NCI-H748 (cell line): ENCODE data around the gene PRSS8.
A peak's percentile ranks its signal among the peaks of the same experiment; 100 is the strongest.

Experiments
- DNase-seq: peaks from one replicate; lab custom pipeline; 2025; ENCODE audit not compliant: unreplicated experiment; lab: John Stamatoyannopoulos, UW

Gene PRSS8

GRCh38 chr16:31129568-31130335 lies 5.8 kb downstream of the PRSS8 start:
- DNase-seq: no peak

GRCh38 chr16:31128711-31129567 lies 6.6 kb downstream of the PRSS8 start:
- no peak for DNase-seq

GRCh38 chr16:31127182-31127581 lies 8.3 kb downstream of the PRSS8 start:
- no peak for DNase-seq

DNA sequence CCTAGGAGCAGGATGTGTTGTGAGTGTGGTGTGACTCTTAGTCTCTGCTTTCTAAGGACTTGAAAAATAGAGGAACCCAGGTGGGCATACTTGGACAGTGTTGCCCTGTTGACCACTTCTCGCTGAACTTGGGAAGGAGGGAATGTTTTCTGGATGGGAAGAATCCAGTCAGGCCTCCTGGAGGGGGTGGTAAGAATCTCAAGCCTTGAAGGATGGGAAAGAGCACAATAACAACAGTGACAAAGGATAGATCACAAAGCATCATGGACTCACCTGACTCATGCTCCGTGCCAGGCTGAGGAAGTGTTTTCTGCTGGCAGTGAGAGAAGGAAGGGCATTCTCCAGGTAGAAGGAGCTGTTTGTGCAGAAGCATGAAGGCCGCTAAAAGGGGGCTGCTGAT lies 9.7 kb downstream of the PRSS8 start:
- no peak for DNase-seq

DNA sequence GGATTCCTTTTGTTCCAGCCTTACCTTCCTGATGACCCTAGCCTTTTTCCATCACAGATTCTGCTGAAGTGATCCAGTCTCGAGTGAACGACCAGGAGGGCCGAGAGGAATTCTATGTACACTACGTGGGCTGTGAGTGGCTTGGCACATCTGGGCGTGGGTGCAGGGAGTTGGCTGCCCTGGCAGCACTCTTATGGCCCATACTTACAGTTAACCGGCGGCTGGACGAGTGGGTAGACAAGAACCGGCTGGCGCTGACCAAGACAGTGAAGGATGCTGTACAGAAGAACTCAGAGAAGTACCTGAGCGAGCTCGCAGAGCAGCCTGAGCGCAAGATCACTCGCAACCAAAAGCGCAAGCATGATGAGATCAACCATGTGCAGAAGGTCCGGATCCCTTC lies 15.4 kb downstream of the PRSS8 start:
- DNase-seq: no peak

GRCh38 chr16:31118223-31119155 lies 17.0 kb downstream of the PRSS8 start:
- DNase-seq: no peak

DNA sequence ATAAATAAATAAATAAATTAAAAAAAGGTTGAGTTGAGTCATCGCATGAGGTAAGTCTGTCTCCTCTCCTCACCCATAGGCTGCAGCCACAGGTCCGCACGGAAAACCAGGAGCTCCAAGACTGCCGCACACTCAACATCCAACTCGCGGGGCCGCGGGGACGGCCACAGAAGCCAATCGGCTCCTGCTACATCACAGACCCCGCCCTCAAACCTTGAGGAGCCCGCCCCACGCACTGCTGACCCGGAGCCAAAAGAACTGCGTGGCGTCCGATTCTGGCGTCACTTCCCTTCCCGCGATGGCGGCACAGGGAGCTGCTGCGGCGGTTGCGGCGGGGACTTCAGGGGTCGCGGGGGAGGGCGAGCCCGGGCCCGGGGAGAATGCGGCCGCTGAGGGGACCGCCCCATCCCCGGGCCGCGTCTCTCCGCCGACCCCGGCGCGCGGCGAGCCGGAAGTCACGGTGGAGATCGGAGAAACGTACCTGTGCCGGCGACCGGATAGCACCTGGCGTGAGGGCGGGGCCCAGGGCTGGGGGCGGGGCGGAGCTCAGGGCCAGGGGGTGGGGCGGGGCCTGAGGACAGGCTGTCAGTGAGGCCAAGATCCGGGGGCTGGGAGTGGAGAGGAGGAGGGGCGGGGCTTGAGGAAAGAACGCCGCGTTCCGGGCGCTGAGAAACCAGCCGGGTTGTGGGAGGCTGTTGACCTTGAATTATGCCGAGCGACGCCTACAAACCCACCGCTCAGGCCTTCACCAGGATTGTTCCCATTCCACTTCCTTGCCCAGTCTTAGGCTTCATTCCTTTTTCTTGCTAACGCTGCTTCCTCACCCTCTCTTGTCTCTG lies 17.9 kb downstream of the PRSS8 start, which contains the start of gene KAT8:
TSS of gene KAT8 (plus strand) at position 281 of the 839 bp plus-strand sequence. CDS start at position 299, 18 bp downstream.
- DNase-seq: peak; percentile 97

DNA sequence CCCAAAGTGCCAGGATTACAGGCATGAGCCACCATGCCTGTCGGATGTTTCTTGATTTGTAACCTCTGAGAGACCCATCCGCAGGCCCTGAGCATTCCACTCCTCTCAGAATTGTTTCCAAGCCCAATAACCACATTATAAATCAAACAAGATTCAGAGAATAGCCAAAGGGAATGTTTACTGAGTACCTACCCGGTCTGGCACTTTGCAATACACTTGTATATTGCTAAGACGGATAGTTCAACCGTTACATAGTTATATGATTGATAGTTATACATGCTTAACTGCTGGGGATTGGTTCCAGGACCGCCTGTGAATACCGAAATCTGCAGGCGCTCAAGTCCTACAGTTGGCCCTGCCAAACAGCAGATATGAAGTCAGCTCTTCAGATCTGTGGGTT lies 21.1 kb downstream of the PRSS8 start:
- DNase-seq: no peak

- no peak for DNase-seq
Measured at GRCh38 chr16:31113121-31114120, 22.1 kb downstream of the PRSS8 start.

GRCh38 chr16:31112711-31113110 lies 22.8 kb downstream of the PRSS8 start:
- DNase-seq: no peak

DNA sequence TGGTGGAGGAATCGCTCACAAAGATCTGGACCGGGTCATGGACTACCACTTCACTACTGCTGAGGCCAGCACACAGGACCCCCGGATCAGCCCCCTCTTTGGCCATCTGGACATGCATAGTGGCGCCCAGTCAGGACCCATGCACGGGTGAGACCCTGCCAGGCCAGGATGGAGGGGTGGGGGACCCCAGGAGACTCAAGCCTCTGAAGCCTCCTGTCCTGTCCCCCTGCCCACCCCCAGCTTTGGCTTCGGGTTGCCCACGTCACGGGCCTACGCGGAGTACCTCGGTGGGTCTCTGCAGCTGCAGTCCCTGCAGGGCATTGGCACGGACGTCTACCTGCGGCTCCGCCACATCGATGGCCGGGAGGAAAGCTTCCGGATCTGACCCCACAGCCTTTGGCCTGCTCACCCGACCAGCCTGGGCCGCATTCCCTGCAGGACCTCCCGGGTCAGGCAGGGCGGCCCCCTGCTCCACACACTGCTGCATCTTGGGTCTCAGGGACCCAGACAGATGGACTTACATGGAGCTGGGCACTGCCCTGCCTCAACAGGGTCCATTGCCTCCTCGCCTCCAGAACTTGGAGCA lies 23.6 kb downstream of the PRSS8 start:
- DNase-seq: no peak

DNA sequence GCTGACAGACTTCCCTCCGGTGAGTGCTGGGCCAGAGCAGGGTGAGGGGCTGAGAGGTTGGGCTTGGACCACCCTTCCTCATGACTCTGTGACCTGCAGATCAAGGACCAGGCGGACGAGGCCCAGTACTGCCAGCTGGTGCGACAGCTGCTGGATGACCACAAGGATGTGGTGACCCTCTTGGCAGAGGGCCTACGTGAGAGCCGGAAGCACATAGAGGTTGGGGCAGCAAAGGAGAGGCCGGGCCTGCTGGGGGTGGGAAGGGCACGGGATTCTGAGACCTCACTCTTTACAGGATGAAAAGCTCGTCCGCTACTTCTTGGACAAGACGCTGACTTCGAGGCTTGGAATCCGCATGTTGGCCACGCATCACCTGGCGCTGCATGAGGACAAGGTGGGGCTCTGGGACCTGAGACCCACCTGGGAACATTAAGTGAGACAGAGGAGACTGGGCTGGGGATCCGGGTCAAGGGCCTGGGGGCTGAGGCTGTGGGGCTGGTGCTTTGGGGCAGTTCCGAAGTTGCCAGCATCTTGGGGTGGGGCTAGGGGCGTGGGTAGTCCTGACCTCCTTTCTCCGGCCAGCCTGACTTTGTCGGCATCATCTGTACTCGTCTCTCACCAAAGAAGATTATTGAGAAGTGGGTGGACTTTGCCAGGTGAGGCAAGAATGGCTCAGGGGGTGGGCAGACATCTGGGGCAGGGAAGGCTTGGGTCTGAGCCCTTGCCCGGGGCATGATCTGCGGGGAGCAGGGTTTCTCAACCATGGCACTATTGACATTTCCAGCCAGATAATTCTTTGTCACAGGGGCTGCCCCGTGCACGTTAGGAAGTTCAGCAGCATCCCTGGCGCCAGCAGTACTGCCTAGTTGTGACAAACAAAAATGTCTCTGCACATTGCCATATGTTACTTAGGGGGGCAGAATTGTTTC lies 25.2 kb downstream of the PRSS8 start:
- no peak for DNase-seq

- DNase-seq: no peak
Measured at GRCh38 chr16:31109622-31110021, 25.9 kb downstream of the PRSS8 start.

DNA sequence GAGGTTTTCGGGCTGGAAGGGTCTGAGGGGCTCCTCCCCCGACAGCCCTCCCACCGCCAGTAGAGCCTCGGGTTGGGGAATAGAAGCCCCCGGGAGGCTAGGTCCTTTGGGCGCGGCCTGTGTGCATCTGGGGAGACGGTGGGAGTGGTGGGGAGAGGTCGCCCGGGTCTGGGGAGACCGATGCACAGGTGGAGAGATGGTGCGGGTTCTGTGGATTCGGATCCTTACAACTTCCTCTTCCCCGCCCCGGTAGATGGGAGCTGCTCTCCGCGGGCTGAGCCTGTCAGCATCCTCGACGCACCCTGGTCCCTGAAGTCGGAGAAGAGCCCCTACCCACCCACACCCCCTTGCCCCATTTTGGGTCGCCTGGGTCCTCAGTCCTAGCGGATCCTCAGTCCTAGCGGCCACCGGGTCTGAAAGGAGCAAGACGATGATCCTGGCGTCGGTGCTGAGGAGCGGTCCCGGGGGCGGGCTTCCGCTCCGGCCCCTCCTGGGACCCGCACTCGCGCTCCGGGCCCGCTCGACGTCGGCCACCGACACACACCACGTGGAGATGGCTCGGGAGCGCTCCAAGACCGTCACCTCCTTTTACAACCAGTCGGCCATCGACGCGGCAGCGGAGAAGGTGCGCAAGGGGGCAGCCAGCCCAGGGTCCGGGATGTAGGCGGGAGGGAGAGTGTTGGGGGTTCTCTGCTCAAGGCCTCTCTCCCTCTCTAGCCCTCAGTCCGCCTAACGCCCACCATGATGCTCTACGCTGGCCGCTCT lies 26.6 kb downstream of the PRSS8 start:
- no peak for DNase-seq

DNA sequence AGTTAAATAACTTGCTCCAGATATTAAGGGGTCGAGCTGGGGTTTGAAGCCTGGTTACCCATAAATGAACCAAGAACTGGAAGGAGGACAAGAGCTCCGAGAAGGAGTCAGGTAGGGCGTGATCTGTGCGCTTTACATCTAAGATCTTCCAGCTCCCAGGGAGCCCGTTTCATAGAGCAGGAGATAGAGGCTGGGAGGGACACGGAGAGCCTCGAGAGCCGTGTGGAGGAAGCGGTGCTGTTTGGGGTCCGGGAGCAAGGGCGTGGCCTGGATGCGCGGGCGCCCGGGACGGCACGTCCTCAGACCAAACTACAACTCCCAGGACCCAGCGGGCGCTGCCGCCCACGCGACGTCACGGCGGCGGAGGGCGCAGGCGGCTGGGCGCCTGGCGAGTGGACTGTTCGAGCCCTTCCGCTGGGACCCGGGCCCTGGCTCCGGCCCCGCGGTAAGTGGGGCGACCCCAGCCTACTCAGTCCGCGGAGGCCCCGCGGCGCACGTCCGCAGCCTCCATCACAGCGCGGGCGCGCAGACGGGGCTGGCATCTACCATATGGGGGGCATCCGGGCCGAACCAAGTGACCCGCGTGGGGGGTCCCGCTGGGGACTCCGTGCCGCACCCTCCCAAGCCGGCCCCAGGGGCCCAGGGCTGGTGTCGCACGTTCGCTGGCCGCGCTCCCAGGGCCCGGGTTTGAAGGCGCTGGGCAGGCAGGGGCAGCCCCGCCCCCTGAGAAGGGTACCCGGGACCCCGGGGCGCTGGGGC lies 27.3 kb downstream of the PRSS8 start, which contains the start of gene BCKDK:
TSS of gene BCKDK (plus strand) at position 352 of the 759 bp plus-strand sequence. CDS start 838 bp downstream, outside the sequence.
- DNase-seq: peak; percentile 72

- no peak for DNase-seq
Measured at GRCh38 chr16:31107465-31107867, 28.1 kb downstream of the PRSS8 start.
